ENCODE results near the gene NAV2.

GRCh38 chr11:19968860-19969259 is 256.2 kb downstream of the NAV2 start:
- TF ChIP-seq POLR2AphosphoS5 (IDR thresholded peaks at IDR 0.05) (no peak), POLR2A (IDR thresholded peaks at IDR 0.05) (no peak)
